Stimulated activated CD4-positive, alpha-beta T cell treated with anti-CD3 and anti-CD28 coated beads, Interleukin-12 subunit alpha, Interleukin-12 subunit beta, amount 100 ng/mL, for 48 hours (primary cell): ENCODE data around the gene SETD7.

Experiments
- DNase-seq, 3 donors: peaks; one replicate each; pipeline ENCODE4 v3.0.0-alpha.2; 2020; ENCODE audit warnings: low read depth in 2 of 3, low spot score in 1 of 3

SETD7 gene

GRCh38 chr4:139552517-139553307 lies 3.3 kb downstream of the SETD7 start:
- no peak for DNase-seq

- no peak for DNase-seq
Measured at GRCh38 chr4:139550724-139551429, 5.1 kb downstream of the SETD7 start.

GRCh38 chr4:139547979-139548378 lies 8.0 kb downstream of the SETD7 start:
- no peak for DNase-seq

- no peak for DNase-seq
Measured at GRCh38 chr4:139540632-139541031, 15.4 kb downstream of the SETD7 start.

- DNase-seq: no peak
Measured at GRCh38 chr4:139540161-139540560, 15.9 kb downstream of the SETD7 start.

GRCh38 chr4:139537292-139537691 lies 18.7 kb downstream of the SETD7 start:
- DNase-seq: no peak

GRCh38 chr4:139535871-139536234 lies 20.2 kb downstream of the SETD7 start:
- no peak for DNase-seq

- no peak for DNase-seq
Measured at GRCh38 chr4:139535228-139535870, 20.7 kb downstream of the SETD7 start.

- DNase-seq: no peak
Measured at GRCh38 chr4:139534287-139534950, 21.6 kb downstream of the SETD7 start.

GRCh38 chr4:139533511-139533910 lies 22.5 kb downstream of the SETD7 start:
- no peak for DNase-seq

GRCh38 chr4:139532947-139533346 lies 23.1 kb downstream of the SETD7 start:
- no peak for DNase-seq

- DNase-seq: peak in 2 of 3 donors; percentile 23 to 59
Measured at GRCh38 chr4:139530833-139531427, 25.1 kb downstream of the SETD7 start.

GRCh38 chr4:139528377-139529005 lies 27.5 kb downstream of the SETD7 start:
- DNase-seq: no peak

- DNase-seq: no peak
Measured at GRCh38 chr4:139526928-139527327, 29.1 kb downstream of the SETD7 start.

GRCh38 chr4:139525414-139525813 lies 30.6 kb downstream of the SETD7 start:
- no peak for DNase-seq

GRCh38 chr4:139524062-139524631 lies 31.9 kb downstream of the SETD7 start:
- no peak for DNase-seq

GRCh38 chr4:139523076-139523475 lies 32.9 kb downstream of the SETD7 start:
- no peak for DNase-seq

- no peak for DNase-seq
Measured at GRCh38 chr4:139522457-139522856, 33.6 kb downstream of the SETD7 start.

GRCh38 chr4:139521754-139522401 lies 34.1 kb downstream of the SETD7 start:
- no peak for DNase-seq

GRCh38 chr4:139515531-139515958 lies 40.5 kb downstream of the SETD7 start:
- no peak for DNase-seq
